ENCODE data around the gene PALMD.

The PALMD gene

DNA sequence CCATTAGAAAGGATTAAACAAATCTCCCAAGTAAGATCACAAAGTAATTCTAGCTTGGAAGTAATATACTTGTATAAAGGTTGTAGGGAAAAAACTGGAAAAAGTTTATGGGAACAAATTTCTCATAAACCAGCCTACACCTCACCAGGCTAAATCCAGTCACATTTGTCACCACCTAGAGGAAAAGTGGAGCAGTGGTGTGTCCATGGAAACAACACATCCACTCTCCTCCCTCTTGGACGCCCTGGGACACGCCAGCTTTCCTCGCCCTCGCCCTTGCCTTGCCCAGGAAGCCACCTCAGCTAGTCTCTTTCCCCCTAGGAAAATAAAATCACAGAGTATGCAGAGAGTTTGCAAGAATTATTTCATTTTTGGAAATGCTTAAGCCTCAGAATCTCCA, 2.2 kb downstream of the PALMD start:
- TF ChIP-seq CTCF (IDR thresholded peaks at IDR 0.05; ENCODE audit: low read depth, low read length) = peak; percentile 63
- Histone ChIP-seq H3K27ac (no peak overlapping the region), H3K9me3 (ENCODE audit: severe bottlenecking) (no peaks in the 10 kb centered on the region), H3K27me3 (ENCODE audit: insufficient read depth, low read depth, severe bottlenecking) (no peaks in the 10 kb centered on the region), H3K36me3 (no peaks in the 10 kb centered on the region), H3K4me3 (ENCODE audit: low read depth, low read length) (no peak overlapping the region)
- DNase-seq = peak; percentile 19

GRCh38 chr1:99650030-99650429, 4.1 kb downstream of the PALMD start:
- no peaks in the 10 kb centered on the region for H3K9me3 ChIP-seq (ENCODE audit: severe bottlenecking)
- TF ChIP-seq CTCF (IDR thresholded peaks at IDR 0.05; ENCODE audit: low read depth, low read length) = no peak

DNA sequence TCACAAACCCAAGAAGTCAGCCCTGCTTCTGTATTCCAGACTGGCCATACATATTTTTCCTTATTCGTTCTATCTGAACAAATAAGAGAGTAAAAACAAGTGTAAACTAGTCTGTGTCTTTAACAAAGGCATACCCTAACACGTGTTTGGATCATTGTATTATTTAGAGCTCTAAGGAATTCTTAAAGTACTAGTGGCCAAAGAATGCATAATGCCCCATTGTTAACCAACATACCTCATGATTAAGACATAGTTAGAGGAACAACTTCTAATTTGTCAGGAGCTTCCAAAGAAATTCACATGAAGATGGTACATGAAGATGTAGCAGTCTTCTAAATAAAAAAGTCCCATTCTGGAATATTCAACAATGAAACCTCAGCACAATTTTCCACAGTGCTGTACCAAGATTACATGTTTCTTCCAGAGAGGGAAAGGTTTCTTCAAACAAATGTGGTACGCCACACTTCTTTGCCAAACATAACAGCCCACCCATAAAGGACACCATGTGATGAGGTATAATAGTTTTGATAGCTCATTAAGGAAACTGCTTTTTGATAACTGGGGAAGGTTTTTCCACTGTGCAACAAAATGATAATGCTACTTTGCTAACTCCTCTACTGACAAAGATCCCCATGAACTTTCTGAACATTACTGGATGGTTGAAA, 5.0 kb downstream of the PALMD start:
- no peaks in the 10 kb centered on the region for H3K9me3 ChIP-seq (ENCODE audit: severe bottlenecking)
- no peak for TF ChIP-seq CTCF (IDR thresholded peaks at IDR 0.05; ENCODE audit: low read depth, low read length)
- H3K27ac ChIP-seq = no peak overlapping the region
- no peak overlapping the region for H3K4me3 ChIP-seq (ENCODE audit: low read depth, low read length)
- no peak for DNase-seq
- no peaks in the 10 kb centered on the region for H3K27me3 ChIP-seq (ENCODE audit: insufficient read depth, low read depth, severe bottlenecking)
- no peaks in the 10 kb centered on the region for H3K36me3 ChIP-seq

More at GRCh38 chr1:99650030-99650429, 4.1 kb downstream of the PALMD start:
- H3K27ac ChIP-seq = no peak overlapping the region
- no peaks in the 10 kb centered on the region for H3K27me3 ChIP-seq (ENCODE audit: insufficient read depth, low read depth, severe bottlenecking)
- no peaks in the 10 kb centered on the region for H3K36me3 ChIP-seq
- DNase-seq = no peak
- H3K4me3 ChIP-seq (ENCODE audit: low read depth, low read length) = no peak overlapping the region

DNA sequence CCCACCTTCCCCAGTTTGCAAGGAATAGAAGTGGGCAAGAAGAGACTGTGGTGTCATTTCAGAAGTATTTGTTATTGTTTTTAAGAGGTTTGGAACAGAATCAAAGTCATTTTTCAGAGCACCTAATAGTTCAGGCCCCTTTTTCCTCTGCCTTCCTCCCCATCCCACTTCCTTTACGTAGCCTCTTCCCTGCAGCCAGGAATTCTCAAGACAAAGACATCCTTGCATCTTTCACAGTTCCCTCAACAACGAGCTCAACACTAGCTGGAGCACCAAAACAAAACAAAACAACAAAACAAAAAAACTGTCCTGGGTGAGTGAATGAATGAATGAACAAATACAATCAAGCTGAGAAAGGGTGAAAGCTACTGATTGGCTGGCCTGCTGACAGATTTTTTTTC, 7.0 kb downstream of the PALMD start:
- Histone ChIP-seq H3K27ac (no peak overlapping the region), H3K36me3 (no peaks in the 10 kb centered on the region), H3K27me3 (ENCODE audit: insufficient read depth, low read depth, severe bottlenecking) (no peaks in the 10 kb centered on the region), H3K9me3 (ENCODE audit: severe bottlenecking) (no peaks in the 10 kb centered on the region), H3K4me3 (ENCODE audit: low read depth, low read length) (no peak overlapping the region)
- no peak for TF ChIP-seq CTCF (IDR thresholded peaks at IDR 0.05; ENCODE audit: low read depth, low read length)
- no peak for DNase-seq

GRCh38 chr1:99655376-99655775, 9.5 kb downstream of the PALMD start:
- no peaks in the 10 kb centered on the region for H3K36me3 ChIP-seq
- H3K4me3 ChIP-seq (ENCODE audit: low read depth, low read length) = no peak overlapping the region
- no peak overlapping the region for H3K27ac ChIP-seq
- H3K9me3 ChIP-seq (ENCODE audit: severe bottlenecking) = no peaks in the 10 kb centered on the region
- no peak for DNase-seq
- no peaks in the 10 kb centered on the region for H3K27me3 ChIP-seq (ENCODE audit: insufficient read depth, low read depth, severe bottlenecking)
- TF ChIP-seq CTCF (IDR thresholded peaks at IDR 0.05; ENCODE audit: low read depth, low read length) = no peak

- no peak for DNase-seq
- Histone ChIP-seq H3K36me3 (no peaks in the 10 kb centered on the region), H3K27me3 (ENCODE audit: insufficient read depth, low read depth, severe bottlenecking) (no peaks in the 10 kb centered on the region), H3K27ac (no peak overlapping the region), H3K9me3 (ENCODE audit: severe bottlenecking) (no peaks in the 10 kb centered on the region), H3K4me3 (ENCODE audit: low read depth, low read length) (no peak overlapping the region)
- TF ChIP-seq CTCF (IDR thresholded peaks at IDR 0.05; ENCODE audit: low read depth, low read length) = no peak
Observed at GRCh38 chr1:99656701-99657100, 10.8 kb downstream of the PALMD start.
